ENCODE measurements around the gene MRPS15. TPM values are rescaled to one million over a fixed set of nuclear protein-coding genes. Genes with fewer than 3 reads are reported as not detected.
"Not testable (repeated sequence)": the region's sequence is repeated elsewhere in the genome, so short reads cannot be mapped to it uniquely, and the experiment has no call there.

MRPS15 gene
- total and polyA plus RNA-seq, 4 experiments from 2014 or later = 32.5 to 86.0 (median 50.7) TPM

- Mint-ChIP-seq H3K27me3 (peaks cover 3 to 4% of the 10 kb centered on the region in 2 donors), H3K4me3 (no peak overlapping the region), H3K4me1 (peaks cover 0 to 8% (median 5%) of the 10 kb centered on the region in 4 donors), H3K9me3 (no peaks in the 10 kb centered on the region), H3K36me3 (no peaks in the 10 kb centered on the region), H3K27ac (no peak overlapping the region)
- Histone ChIP-seq H3K4me3 (ENCODE audit: low read length in 2 of 2) (no peak overlapping the region), H3K9me3 (ENCODE audit: control insufficient read depth in 1 of 2, low read length in 2 of 2) (no peaks in the 10 kb centered on the region), H3K4me1 (ENCODE audit: insufficient read depth, low read length) (no peaks in the 10 kb centered on the region), H3K27me3 (ENCODE audit: insufficient read depth, low read length) (no peaks in the 10 kb centered on the region), H3K36me3 (ENCODE audit: insufficient read depth, low read length) (no peaks in the 10 kb centered on the region), H3K27ac (ENCODE audit: low read depth, low read length) (no peak overlapping the region)
- intact Hi-C loops (cut with micrococcal nuclease) = no loop called here
- POLR2A ChIA-PET (ENCODE audit: partially characterized antibody) = no interaction called here
- DNase-seq = no peak
- CTCF ChIA-PET (ENCODE audit: partially characterized antibody) = no interaction called here
Measured at GRCh38 chr1:36484099-36484498, 19.9 kb upstream of the MRPS15 start.

- Mint-ChIP-seq H3K27me3 (peaks cover 3 to 4% of the 10 kb centered on the region in 2 donors), H3K36me3 (no peaks in the 10 kb centered on the region), H3K27ac (peak within 1 kb of the TSS in 5 of 7 donors; percentile 42 to 83 (median 62)), H3K4me1 (peaks cover 0 to 8% (median 5%) of the 10 kb centered on the region in 4 donors), H3K9me3 (no peaks in the 10 kb centered on the region), H3K4me3 (peak within 1 kb of the TSS; percentile 3 to 80 (median 62))
- CTCF ChIA-PET (ENCODE audit: partially characterized antibody) = interaction anchor here (1.5 kb wide), 1 partner anchor 34 kb away, joined by 4 read pairs; no protein-coding TSS in a partner anchor
- intact Hi-C loops (cut with micrococcal nuclease) = no loop called here
- no peak within 1 kb of the TSS for H3K27ac ChIP-seq (ENCODE audit: low read depth, low read length)
- DNase-seq = no peak
- H3K4me1 ChIP-seq (ENCODE audit: insufficient read depth, low read length) = no peaks in the 10 kb centered on the region
- no peaks in the 10 kb centered on the region for H3K36me3 ChIP-seq (ENCODE audit: insufficient read depth, low read length)
- no peak within 1 kb of the TSS for H3K4me3 ChIP-seq (ENCODE audit: low read length in 2 of 2)
- POLR2A ChIA-PET (ENCODE audit: partially characterized antibody) = no interaction called here
- H3K27me3 ChIP-seq (ENCODE audit: insufficient read depth, low read length) = no peaks in the 10 kb centered on the region
- H3K9me3 ChIP-seq (ENCODE audit: control insufficient read depth in 1 of 2, low read length in 2 of 2) = no peaks in the 10 kb centered on the region
Measured at GRCh38 chr1:36482724-36483388, 18.7 kb upstream of the MRPS15 start, which contains the start of gene CSF3R. Gene CSF3R (minus strand): TSS chr1:36482913. CDS start chr1:36479496, 3,417 bp downstream.

GRCh38 chr1:36481771-36482723 is 17.9 kb upstream of the MRPS15 start:
- Histone ChIP-seq H3K9me3 (ENCODE audit: control insufficient read depth in 1 of 2, low read length in 2 of 2) (no peaks in the 10 kb centered on the region), H3K36me3 (ENCODE audit: insufficient read depth, low read length) (no peaks in the 10 kb centered on the region), H3K27me3 (ENCODE audit: insufficient read depth, low read length) (no peaks in the 10 kb centered on the region), H3K4me1 (ENCODE audit: insufficient read depth, low read length) (no peaks in the 10 kb centered on the region), H3K4me3 (ENCODE audit: low read length in 2 of 2) (no peak overlapping the region), H3K27ac (ENCODE audit: low read depth, low read length) (no peak overlapping the region)
- Mint-ChIP-seq H3K27ac (peak overlapping the region in 5 of 7 donors; percentile 42 to 83 (median 62)), H3K36me3 (no peaks in the 10 kb centered on the region), H3K9me3 (no peaks in the 10 kb centered on the region), H3K27me3 (peaks cover 3 to 4% of the 10 kb centered on the region in 2 donors), H3K4me1 (peaks cover 0 to 8% (median 5%) of the 10 kb centered on the region in 4 donors), H3K4me3 (peak overlapping the region; percentile 3 to 80 (median 62))
- POLR2A ChIA-PET (ENCODE audit: partially characterized antibody) = no interaction called here
- intact Hi-C loops (cut with micrococcal nuclease) = no loop called here
- CTCF ChIA-PET (ENCODE audit: partially characterized antibody) = interaction anchor here (1.5 kb wide), 1 partner anchor 35 kb away, joined by 4 read pairs; no protein-coding TSS in a partner anchor
- DNase-seq = no peak

- no peak for DNase-seq
- H3K27ac ChIP-seq (ENCODE audit: low read depth, low read length) = no peak overlapping the region
- no peaks in the 10 kb centered on the region for H3K27me3 ChIP-seq (ENCODE audit: insufficient read depth, low read length)
- H3K4me1 ChIP-seq (ENCODE audit: insufficient read depth, low read length) = no peaks in the 10 kb centered on the region
- no peak overlapping the region for H3K4me3 ChIP-seq (ENCODE audit: low read length in 2 of 2)
- H3K9me3 ChIP-seq (ENCODE audit: control insufficient read depth in 1 of 2, low read length in 2 of 2) = no peaks in the 10 kb centered on the region
- Mint-ChIP-seq H3K36me3 (no peaks in the 10 kb centered on the region), H3K27me3 (peaks cover 3 to 4% of the 10 kb centered on the region in 2 donors), H3K9me3 (no peaks in the 10 kb centered on the region), H3K4me3 (no peak overlapping the region), H3K27ac (no peak overlapping the region), H3K4me1 (peaks cover 0 to 8% (median 5%) of the 10 kb centered on the region in 4 donors)
- intact Hi-C loops (cut with micrococcal nuclease) = no loop called here
- POLR2A ChIA-PET (ENCODE audit: partially characterized antibody) = no interaction called here
- H3K36me3 ChIP-seq (ENCODE audit: insufficient read depth, low read length) = no peaks in the 10 kb centered on the region
- CTCF ChIA-PET (ENCODE audit: partially characterized antibody) = no interaction called here
Measured at GRCh38 chr1:36481091-36481490, 16.9 kb upstream of the MRPS15 start.

GRCh38 chr1:36480161-36480560 is 16.0 kb upstream of the MRPS15 start:
- no peaks in the 10 kb centered on the region for H3K27me3 ChIP-seq (ENCODE audit: insufficient read depth, low read length)
- H3K4me3 ChIP-seq (ENCODE audit: low read length in 2 of 2) = no peak overlapping the region
- Mint-ChIP-seq H3K27ac (no peak overlapping the region), H3K27me3 (peaks cover 1 to 3% of the 10 kb centered on the region in 2 donors), H3K36me3 (no peaks in the 10 kb centered on the region), H3K9me3 (no peaks in the 10 kb centered on the region), H3K4me1 (peaks cover 0 to 8% (median 5%) of the 10 kb centered on the region in 4 donors), H3K4me3 (no peak overlapping the region)
- DNase-seq = no peak
- H3K9me3 ChIP-seq (ENCODE audit: control insufficient read depth in 1 of 2, low read length in 2 of 2) = no peaks in the 10 kb centered on the region
- H3K27ac ChIP-seq (ENCODE audit: low read depth, low read length) = no peak overlapping the region
- intact Hi-C loops (cut with micrococcal nuclease) = no loop called here
- H3K36me3 ChIP-seq (ENCODE audit: insufficient read depth, low read length) = no peaks in the 10 kb centered on the region
- ChIA-PET CTCF (ENCODE audit: partially characterized antibody) (no interaction called here), POLR2A (ENCODE audit: partially characterized antibody) (no interaction called here)
- H3K4me1 ChIP-seq (ENCODE audit: insufficient read depth, low read length) = no peaks in the 10 kb centered on the region

- no peak overlapping the region for H3K4me3 Mint-ChIP-seq
- no peak overlapping the region for H3K27ac ChIP-seq (ENCODE audit: low read depth, low read length)
- H3K36me3 ChIP-seq (ENCODE audit: insufficient read depth, low read length) = no peaks in the 10 kb centered on the region
- no peaks in the 10 kb centered on the region for H3K4me1 ChIP-seq (ENCODE audit: insufficient read depth, low read length)
- H3K27ac Mint-ChIP-seq = peak overlapping the region in 1 of 7 donors; percentile 18
- no peaks in the 10 kb centered on the region for H3K27me3 ChIP-seq (ENCODE audit: insufficient read depth, low read length)
- no peaks in the 10 kb centered on the region for H3K9me3 Mint-ChIP-seq
- H3K27me3 Mint-ChIP-seq = peaks cover 1 to 3% of the 10 kb centered on the region in 2 donors
- peaks cover 0 to 8% (median 5%) of the 10 kb centered on the region in 4 donors for H3K4me1 Mint-ChIP-seq
- POLR2A ChIA-PET (ENCODE audit: partially characterized antibody) = no interaction called here
- DNase-seq = no peak
- intact Hi-C loops (cut with micrococcal nuclease) = no loop called here
- no peaks in the 10 kb centered on the region for H3K9me3 ChIP-seq (ENCODE audit: control insufficient read depth in 1 of 2, low read length in 2 of 2)
- H3K36me3 Mint-ChIP-seq = no peaks in the 10 kb centered on the region
- CTCF ChIA-PET (ENCODE audit: partially characterized antibody) = no interaction called here
- H3K4me3 ChIP-seq (ENCODE audit: low read length in 2 of 2) = no peak overlapping the region
Measured at GRCh38 chr1:36479505-36480051, 15.4 kb upstream of the MRPS15 start.

- H3K27ac Mint-ChIP-seq; H3K36me3 ChIP-seq (ENCODE audit: insufficient read depth, low read length); H3K36me3 Mint-ChIP-seq; POLR2A ChIA-PET (ENCODE audit: partially characterized antibody); CTCF ChIA-PET (ENCODE audit: partially characterized antibody); H3K27me3 ChIP-seq (ENCODE audit: insufficient read depth, low read length); DNase-seq; H3K9me3 Mint-ChIP-seq; H3K4me3 Mint-ChIP-seq; H3K27me3 Mint-ChIP-seq; H3K4me1 ChIP-seq (ENCODE audit: insufficient read depth, low read length); H3K9me3 ChIP-seq (ENCODE audit: control insufficient read depth in 1 of 2, low read length in 2 of 2); H3K27ac ChIP-seq (ENCODE audit: low read depth, low read length); intact Hi-C loops (cut with micrococcal nuclease); H3K4me3 ChIP-seq (ENCODE audit: low read length in 2 of 2); H3K4me1 Mint-ChIP-seq: not testable (repeated sequence)
Measured at GRCh38 chr1:36477615-36478014, 13.4 kb upstream of the MRPS15 start.

All from CD4-positive, alpha-beta memory T cell (primary cell).